Measurements from ENCODE around the gene JAZF1.

Gene JAZF1

GRCh38 chr7:28165261-28165660 lies 15.3 kb downstream of the JAZF1 start:
- no peak for DNase-seq

GRCh38 chr7:28163949-28164348 lies 16.6 kb downstream of the JAZF1 start:
- no peak for DNase-seq

- DNase-seq = no peak
These were observed 19.3 kb downstream of the JAZF1 start for GRCh38 chr7:28161331-28161730.

GRCh38 chr7:28160551-28160991 lies 20.0 kb downstream of the JAZF1 start:
- no peak for DNase-seq

GRCh38 chr7:28157831-28158416 lies 22.7 kb downstream of the JAZF1 start:
- DNase-seq = no peak

GRCh38 chr7:28157076-28157745 lies 23.4 kb downstream of the JAZF1 start:
- DNase-seq = no peak

- no peak for DNase-seq
These were observed 24.2 kb downstream of the JAZF1 start for GRCh38 chr7:28156401-28156800.

GRCh38 chr7:28155964-28156363 lies 24.6 kb downstream of the JAZF1 start:
- DNase-seq = no peak

GRCh38 chr7:28155019-28155660 lies 25.5 kb downstream of the JAZF1 start:
- no peak for DNase-seq

GRCh38 chr7:28152594-28152993 lies 28.0 kb downstream of the JAZF1 start:
- DNase-seq = no peak

- DNase-seq = no peak
These were observed 28.6 kb downstream of the JAZF1 start for GRCh38 chr7:28151965-28152364.

GRCh38 chr7:28149291-28150101 lies 31.1 kb downstream of the JAZF1 start:
- no peak for DNase-seq

GRCh38 chr7:28145931-28146330 lies 34.7 kb downstream of the JAZF1 start:
- no peak for DNase-seq

- no peak for DNase-seq
These were observed 35.4 kb downstream of the JAZF1 start for GRCh38 chr7:28145090-28145626.

GRCh38 chr7:28144266-28144665 lies 36.3 kb downstream of the JAZF1 start:
- no peak for DNase-seq

GRCh38 chr7:28142650-28143049 lies 37.9 kb downstream of the JAZF1 start:
- DNase-seq = no peak

- no peak for DNase-seq
These were observed 39.6 kb downstream of the JAZF1 start for GRCh38 chr7:28140979-28141378.

- DNase-seq = no peak
These were observed 41.8 kb downstream of the JAZF1 start for GRCh38 chr7:28138837-28139236.

- no peak for DNase-seq
These were observed 43.1 kb downstream of the JAZF1 start for GRCh38 chr7:28137463-28137862.

- no peak for DNase-seq
These were observed 43.7 kb downstream of the JAZF1 start for GRCh38 chr7:28136885-28137284.

GRCh38 chr7:28136420-28136819 lies 44.2 kb downstream of the JAZF1 start:
- no peak for DNase-seq

- DNase-seq = no peak
These were observed 44.8 kb downstream of the JAZF1 start for GRCh38 chr7:28135760-28136159.

- DNase-seq = no peak
These were observed 45.3 kb downstream of the JAZF1 start for GRCh38 chr7:28135315-28135714.
